ENCODE data around the gene DYRK4. TPM values are rescaled to one million over a fixed set of nuclear protein-coding genes. Genes with fewer than 3 reads are reported as not detected.

Gene DYRK4
- total and polyA plus RNA-seq, 2 of the 8 experiments (the other 6 are each of a cell fraction or from before 2014, with no cell fraction given): 10.5 to 11.4 TPM

DNA sequence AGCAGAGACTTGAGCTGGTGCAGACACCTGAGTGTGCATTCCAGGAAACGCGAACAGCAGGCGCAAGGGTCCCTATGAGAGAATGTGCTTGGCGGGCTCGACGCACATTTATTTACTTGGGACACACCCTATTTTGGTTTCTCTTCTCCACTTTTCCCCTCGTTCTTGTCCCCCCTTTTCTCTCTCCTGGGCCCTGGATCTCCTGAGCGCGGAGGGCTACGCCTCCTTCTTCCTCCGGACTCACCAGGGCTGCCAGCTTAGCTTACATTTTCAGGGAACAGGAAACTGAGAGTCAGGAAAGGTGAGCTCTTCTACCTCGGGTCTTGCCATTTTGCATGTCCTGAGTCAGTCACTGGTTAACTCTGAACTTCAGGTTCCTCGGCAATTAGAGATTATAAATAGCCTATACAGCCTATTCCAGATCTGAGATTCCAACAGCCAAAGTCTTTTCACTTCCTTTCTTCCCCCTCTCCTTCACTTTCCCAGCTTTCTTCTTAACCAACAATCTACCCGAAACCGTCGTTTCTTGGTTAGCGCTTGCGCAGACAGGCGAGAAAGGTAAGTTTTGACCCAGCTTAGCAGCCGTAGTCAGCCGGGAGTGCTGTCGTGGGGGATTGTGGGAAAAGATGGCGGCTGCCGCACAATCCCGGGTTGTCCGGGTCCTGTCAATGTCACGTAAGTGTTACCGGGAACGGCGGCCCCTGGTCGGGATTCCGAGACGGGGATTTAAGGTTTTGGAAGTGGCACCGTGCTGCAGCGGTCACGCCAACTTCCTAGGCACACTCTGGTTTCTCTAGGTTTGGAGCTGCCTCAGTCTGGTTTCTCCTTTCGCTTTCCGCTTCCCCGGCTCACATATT is 86.7 kb downstream of the DYRK4 start, which contains the start of the genes AKAP3 and NDUFA9:
Gene AKAP3, minus strand, starts transcription at position 551 of the 857 bp plus-strand sequence. CDS start 10,855 bp downstream, outside the sequence.
Gene NDUFA9, plus strand, starts transcription at position 614 of the 857 bp plus-strand sequence. Its CDS starts 13 bp downstream, at position 627.
- Histone ChIP-seq H2BK20ac (ENCODE audit: low read length) (no peak within 1 kb of the TSS), H3K56ac (replicated peaks; ENCODE audit: insufficient read length, low read depth, low read length) (peak within 1 kb of the TSS; percentile 43), H2BK15ac (ENCODE audit: low read length) (no peak within 1 kb of the TSS), H2BK120ac (replicated peaks; ENCODE audit: low read depth, low read length) (no peak within 1 kb of the TSS), H3K4me3 (ENCODE audit: extremely low read depth in 1 of 4, insufficient read depth in 2 of 4, low read depth in 3 of 4, low read length in 4 of 4) (peak within 1 kb of the TSS; percentile 90 to 98 (median 98)), H2AK5ac (ENCODE audit: low read depth, low read length) (no peak within 1 kb of the TSS), H3K27me3 (replicated peaks in 1 of 4; ENCODE audit: control insufficient read depth in 3 of 4, extremely low read depth in 1 of 4, insufficient read depth in 3 of 4, low read length in 3 of 4) (no peaks in the 10 kb centered on the region), H4K91ac (replicated peaks; ENCODE audit: insufficient read length, low read length) (no peak within 1 kb of the TSS), H3K18ac (ENCODE audit: extremely low read depth, low read length) (no peak within 1 kb of the TSS), H3K4ac (replicated peaks; ENCODE audit: insufficient read length, low read depth, low read length) (no peak within 1 kb of the TSS), H3K79me1 (ENCODE audit: low read depth, low read length) (no peaks in the 10 kb centered on the region), H3K79me2 (ENCODE audit: control insufficient read depth in 1 of 2, insufficient read depth in 2 of 2, low read length in 2 of 2) (peaks cover 0 to 41% of the 10 kb centered on the region in 2 experiments; a peak in 3 of 4 replicates), H3K14ac (ENCODE audit: insufficient read length) (no peak within 1 kb of the TSS), H3K23ac (ENCODE audit: insufficient read length) (no peak within 1 kb of the TSS), H3K23me2 (ENCODE audit: low read depth, low read length) (0 out of 2 replicates have a peak, but pooled peaks cover 1% of the 10 kb centered on the region), H3K4me2 (ENCODE audit: insufficient read depth in 1 of 2, low read depth in 2 of 2, low read length in 2 of 2) (peak within 1 kb of the TSS; percentile 75 to 89), H3K9ac (replicated peaks in 1 of 4; ENCODE audit: extremely low read depth in 1 of 4, low read depth in 3 of 4, low read length in 3 of 4) (peak within 1 kb of the TSS; percentile 80 to 95 (median 82)), H2BK12ac (ENCODE audit: low read depth, low read length) (no peak within 1 kb of the TSS; the same call in 1 of the 2 replicates), H3K4me1 (replicated peaks in 1 of 4; ENCODE audit: control insufficient read depth in 3 of 4, insufficient read depth in 4 of 4, low read length in 3 of 4) (0 out of 7 replicates have a peak, but pooled peaks cover 0 to 3% (median 1%) of the 10 kb centered on the region in 4 experiments), H3K27ac (ENCODE audit: low read depth, low read length) (peak within 1 kb of the TSS; percentile 91), H3K36me3 (ENCODE audit: control insufficient read depth in 2 of 4, insufficient read depth in 4 of 4, low read length in 3 of 4) (no peaks in the 10 kb centered on the region), H4K5ac (ENCODE audit: insufficient read length, low read depth, low read length) (peak within 1 kb of the TSS; percentile 70), H2AFZ (ENCODE audit: low read length) (peak within 1 kb of the TSS; percentile 94), H4K8ac (ENCODE audit: extremely low read depth, insufficient read depth, low read length) (peak within 1 kb of the TSS; percentile 97), H2BK5ac (ENCODE audit: low read depth, low read length) (peak within 1 kb of the TSS; percentile 35; the same call in 1 of the 2 replicates), H3K9me3 (ENCODE audit: insufficient read depth in 2 of 2, low read depth in 1 of 2, low read length in 1 of 2) (no peaks in the 10 kb centered on the region), H4K20me1 (replicated peaks in 1 of 2; ENCODE audit: control insufficient read depth in 1 of 2, insufficient read depth in 2 of 2, low read length in 2 of 2) (peaks cover 0 to 1% of the 10 kb centered on the region in 2 experiments)
- FAIRE-seq (peak; percentile 96), DNase-seq (ENCODE audit: low read depth in 1 of 2, low spot score in 2 of 2) (peak; percentile 51 to 88)
- WGBS, 2 experiments (ENCODE audit: extremely low coverage in 1 of 2, insufficient coverage in 1 of 2, insufficient read length in 1 of 2, insufficient replicate concordance in 2 of 2, low coverage in 1 of 2, low lambda C conversion rate in 2 of 2, missing lambda C conversion rate in 1 of 2): 2% methylated on average over 39 of the region's 39 CpGs; no CpG with 5 or more reads in 1 of the 2 experiments
- ChIA-PET CTCF (ENCODE audit: partially characterized antibody) (interaction anchor here (0.8 to 1.9 kb wide), 4 partner anchors 8 to 111 kb away, joined by 3 to 5 read pairs (median 4); no protein-coding TSS in a partner anchor), POLR2A (ENCODE audit: partially characterized antibody) (interaction anchor here (0.7 to 2.3 kb wide), 13 partner anchors 9 to 268 kb away, joined by 3 to 9 read pairs (median 4); partner anchors contain the start of gene DYRK4)
- TF ChIP-seq, protein P1, sequence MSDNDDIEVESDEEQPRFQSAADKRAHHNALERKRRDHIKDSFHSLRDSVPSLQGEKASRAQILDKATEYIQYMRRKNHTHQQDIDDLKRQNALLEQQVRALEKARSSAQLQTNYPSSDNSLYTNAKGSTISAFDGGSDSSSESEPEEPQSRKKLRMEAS (IDR thresholded peaks at IDR 0.05): peak; percentile 32; the same call in 1 of the 2 replicates
- TF ChIP-seq CREB1 (IDR thresholded peaks at IDR 0.05): peak; percentile 41; the same call in 1 of the 2 replicates
- peak; percentile 65 for TF ChIP-seq TEAD4 (IDR thresholded peaks at IDR 0.05; ENCODE audit: low read depth, low read length)
- TF ChIP-seq, protein P2, sequence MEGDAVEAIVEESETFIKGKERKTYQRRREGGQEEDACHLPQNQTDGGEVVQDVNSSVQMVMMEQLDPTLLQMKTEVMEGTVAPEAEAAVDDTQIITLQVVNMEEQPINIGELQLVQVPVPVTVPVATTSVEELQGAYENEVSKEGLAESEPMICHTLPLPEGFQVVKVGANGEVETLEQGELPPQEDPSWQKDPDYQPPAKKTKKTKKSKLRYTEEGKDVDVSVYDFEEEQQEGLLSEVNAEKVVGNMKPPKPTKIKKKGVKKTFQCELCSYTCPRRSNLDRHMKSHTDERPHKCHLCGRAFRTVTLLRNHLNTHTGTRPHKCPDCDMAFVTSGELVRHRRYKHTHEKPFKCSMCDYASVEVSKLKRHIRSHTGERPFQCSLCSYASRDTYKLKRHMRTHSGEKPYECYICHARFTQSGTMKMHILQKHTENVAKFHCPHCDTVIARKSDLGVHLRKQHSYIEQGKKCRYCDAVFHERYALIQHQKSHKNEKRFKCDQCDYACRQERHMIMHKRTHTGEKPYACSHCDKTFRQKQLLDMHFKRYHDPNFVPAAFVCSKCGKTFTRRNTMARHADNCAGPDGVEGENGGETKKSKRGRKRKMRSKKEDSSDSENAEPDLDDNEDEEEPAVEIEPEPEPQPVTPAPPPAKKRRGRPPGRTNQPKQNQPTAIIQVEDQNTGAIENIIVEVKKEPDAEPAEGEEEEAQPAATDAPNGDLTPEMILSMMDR (IDR thresholded peaks at IDR 0.05; ENCODE audit: control extremely low read depth in 1 of 3, insufficient read depth in 1 of 3, low read depth in 1 of 3, low read length in 3 of 3): no peak
- TF ChIP-seq SIN3A (conservative IDR thresholded peaks at IDR 0.05 in 1 of 2, IDR thresholded peaks at IDR 0.05 in 1 of 2; ENCODE audit: low read depth in 1 of 2, low read length in 2 of 2): peak; percentile 90 to 95; a peak in 3 of 4 replicates
- TF ChIP-seq KDM4A (IDR thresholded peaks at IDR 0.05; ENCODE audit: low read depth, low read length, severe bottlenecking): peak; percentile 62
- peak; percentile 92 for TF ChIP-seq TAF1 (IDR thresholded peaks at IDR 0.05; ENCODE audit: low read depth, low read length)

All from H1 (cell line).